Smooth muscle cell (in vitro differentiated cells): ENCODE measurements around the gene TRO. TPM values are rescaled to one million over a fixed set of nuclear protein-coding genes. Genes with fewer than 3 reads are reported as not detected.

Experiments
- DNase-seq: peaks from one replicate; lab custom pipeline; 2025; ENCODE audit not compliant: unreplicated experiment; lab: John Stamatoyannopoulos, UW
- H2AFZ ChIP-seq: fragments of 200-600 bp; sonication (generic); 2 replicates; pipeline ENCODE4 v1.6.0; 2016; ENCODE audit warnings: antibody characterized with exemption, low read depth, mild to moderate bottlenecking
- H3F3A ChIP-seq: fragments of 200-600 bp; sonication (generic); 2 replicates; pipeline ENCODE4 v1.6.0; 2017; ENCODE audit warnings: antibody characterized with exemption, low read depth
- H3K27ac ChIP-seq: fragments of 200-600 bp; sonication (generic); 2 replicates; pipeline ENCODE4 v1.5.1; 2016; ENCODE audit warnings: low read depth, mild to moderate bottlenecking
- H3K27me3 ChIP-seq: fragments of 200-600 bp; sonication (generic); 2 replicates; pipeline ENCODE4 v1.6.1; 2016; ENCODE audit warnings: low read depth, mild to moderate bottlenecking
- H3K36me3 ChIP-seq: fragments of 200-600 bp; sonication (generic); 2 replicates; pipeline ENCODE4 v1.5.1; 2016; ENCODE audit warnings: low read depth
- H3K4me1 ChIP-seq: fragments of 200-600 bp; sonication (generic); 2 replicates; pipeline ENCODE4 v1.5.1; 2016; ENCODE audit warnings: low read depth
- H3K4me2 ChIP-seq: fragments of 200-600 bp; sonication (generic); 2 replicates; pipeline ENCODE4 v1.6.0; 2016; ENCODE audit warnings: mild to moderate bottlenecking
- H3K4me3 ChIP-seq: fragments of 200-600 bp; sonication (generic); 2 replicates; pipeline ENCODE4 v1.5.1; 2016; ENCODE audit warnings: mild to moderate bottlenecking
- H3K79me2 ChIP-seq: fragments of 200-600 bp; sonication (generic); 2 replicates; pipeline ENCODE4 v1.6.0; 2016; ENCODE audit warnings: low read depth, mild to moderate bottlenecking
- H3K9ac ChIP-seq: fragments of 200-600 bp; sonication (generic); 2 replicates; pipeline ENCODE4 v1.6.0; 2016; ENCODE audit warnings: low read depth
- H3K9me3 ChIP-seq: fragments of 200-600 bp; sonication (generic); replicated peaks from 2 replicates; pipeline ENCODE4 v1.5.1; 2016; ENCODE audit warnings: low read depth
- H4K20me1 ChIP-seq: fragments of 200-600 bp; sonication (generic); 2 replicates; pipeline ENCODE4 v1.6.0; 2016; ENCODE audit warnings: low read depth
- CTCF ChIP-seq: fragments of 200-600 bp; sonication (generic); IDR thresholded peaks from 2 replicates; pipeline ENCODE4 v1.5.1; 2017; ENCODE audit warnings: borderline replicate concordance, mild to moderate bottlenecking, antibody characterized with exemption; ENCODE audit not compliant: insufficient read depth, poor library complexity, severe bottlenecking
- WGBS: methylation state at CpG from one replicate; pipeline ENCODE4 v1.1.7; 2016; ENCODE audit warnings: low lambda C conversion rate; 5-methylcytosine and 5-hydroxymethylcytosine counted together
- polyA plus RNA-seq: library from polyadenylated mRNA; unstranded; fragments of >200 nt; fragmentation: Nextera tagmentation; extraction: Ambion mirVana; gene quantifications from 2 replicates; pipeline ENCODE4 v1.2.1, GENCODE V29; 2016
- total RNA-seq: library from RNA; depleted of rRNA; stranded (reverse); fragments of >200 nt; gene quantifications from 2 replicates; pipeline ENCODE4 v1.2.3, GENCODE V29; 2014

The TRO gene
- total and polyA plus RNA-seq, 2 experiments from 2014 or later, result 60.0 to 98.6 TPM

- no peak overlapping the region for H3K27ac ChIP-seq
- H3K9me3 ChIP-seq, result no peaks in the 10 kb centered on the region
- H3K4me1 ChIP-seq, result no peaks in the 10 kb centered on the region
- H3K4me3 ChIP-seq, result no peak overlapping the region
- TF ChIP-seq CTCF, result no peak
- H3K36me3 ChIP-seq, result no peaks in the 10 kb centered on the region
- H4K20me1 ChIP-seq, result no peaks in the 10 kb centered on the region
- no peaks in the 10 kb centered on the region for H3K79me2 ChIP-seq
- H2AFZ ChIP-seq, result no peak overlapping the region
- H3K9ac ChIP-seq, result no peak overlapping the region
- no peaks in the 10 kb centered on the region for H3F3A ChIP-seq
- H3K27me3 ChIP-seq, result no peaks in the 10 kb centered on the region
- H3K4me2 ChIP-seq, result no peak overlapping the region
- WGBS, result 72% methylated on average over 8 of the region's 8 CpGs
- no peak for DNase-seq
Measured at GRCh38 chrX:54950730-54951375, 30.2 kb downstream of the TRO start.

GRCh38 chrX:54961750-54962149 lies 41.1 kb downstream of the TRO start:
- no peak overlapping the region for H3K4me2 ChIP-seq
- H3K9me3 ChIP-seq, result no peaks in the 10 kb centered on the region
- no peak overlapping the region for H3K4me3 ChIP-seq
- no peaks in the 10 kb centered on the region for H3K4me1 ChIP-seq
- H4K20me1 ChIP-seq, result no peaks in the 10 kb centered on the region
- H2AFZ ChIP-seq, result no peak overlapping the region
- no peaks in the 10 kb centered on the region for H3F3A ChIP-seq
- no peaks in the 10 kb centered on the region for H3K36me3 ChIP-seq
- WGBS, result 74% methylated on average over 1 of the region's 1 CpG
- no peak overlapping the region for H3K27ac ChIP-seq
- DNase-seq, result no peak
- no peak overlapping the region for H3K9ac ChIP-seq
- no peak for TF ChIP-seq CTCF
- no peaks in the 10 kb centered on the region for H3K27me3 ChIP-seq
- no peaks in the 10 kb centered on the region for H3K79me2 ChIP-seq

DNA sequence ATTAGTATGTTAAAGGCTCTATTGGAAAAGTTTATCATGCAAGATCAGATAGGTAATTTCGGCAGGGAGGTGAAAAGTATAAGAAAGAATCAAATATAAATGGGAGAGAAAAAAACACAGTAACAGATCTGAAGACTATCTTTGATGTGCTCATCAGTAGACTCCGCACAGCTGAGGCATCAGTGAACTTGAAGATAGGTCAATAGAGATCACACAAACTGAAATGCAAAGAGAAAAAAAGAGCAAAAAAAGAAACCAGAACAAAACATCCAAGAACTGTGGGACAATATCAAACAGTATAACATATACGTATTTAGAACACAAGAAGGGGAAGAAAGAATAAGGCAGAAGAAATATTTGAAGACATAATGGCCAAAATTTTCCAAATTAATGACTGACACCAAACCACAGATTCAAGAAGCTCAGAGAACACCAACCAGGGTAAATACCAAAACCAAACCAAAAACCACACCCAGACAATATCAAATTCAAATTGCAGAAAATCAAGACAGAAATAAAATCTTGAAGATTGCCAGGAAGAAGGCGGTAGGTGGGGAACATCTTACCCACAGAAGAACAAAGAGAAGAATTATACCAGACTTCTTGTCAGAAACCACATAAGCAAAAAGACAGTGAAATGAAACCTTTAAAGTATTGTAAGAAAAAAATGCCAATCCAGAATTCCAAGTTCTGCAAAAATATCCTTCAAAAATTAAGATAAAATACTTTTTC lies 44.3 kb downstream of the TRO start:
- Histone ChIP-seq H3K4me1 (no peaks in the 10 kb centered on the region), H3K4me3 (no peak overlapping the region), H3K4me2 (no peak overlapping the region), H3K9ac (no peak overlapping the region), H3K27ac (no peak overlapping the region), H3F3A (no peaks in the 10 kb centered on the region), H2AFZ (no peak overlapping the region), H3K79me2 (no peaks in the 10 kb centered on the region), H3K9me3 (no peaks in the 10 kb centered on the region), H4K20me1 (no peaks in the 10 kb centered on the region), H3K27me3 (no peaks in the 10 kb centered on the region), H3K36me3 (no peaks in the 10 kb centered on the region)
- no peak for TF ChIP-seq CTCF
- DNase-seq, result no peak
- WGBS, result 76% methylated on average over 4 of the region's 4 CpGs
